Pancreas (tissue), 10 donors: ENCODE results near the gene CMTM5. TPM values are rescaled to one million over a fixed set of nuclear protein-coding genes. Genes with fewer than 3 reads are reported as not detected.

Experiments
- ATAC-seq, 4 donors: fragments of 200-7000 bp; cut with Tn5 transposase; one replicate each; pipeline versions ENCODE4 v1.8.0 to v1.9.1; 2020; ENCODE audit warnings: mild to moderate bottlenecking in 4 of 4, moderate library complexity in 4 of 4
- DNase-seq, 6 donors: peaks; one replicate each; pipeline ENCODE4 v3.0.0-alpha.2; 2020
- FAIRE-seq: peaks from 2 replicates; lab custom pipeline; 2012; peaks lifted over from hg19 to GRCh38; lab: Jason Lieb, UNC
- H3K27ac ChIP-seq, 4 donors: fragments of 200-600 bp; sonication (generic); 1 replicate in 3 of 4; 2 replicates in 1 of 4; pipeline versions ENCODE4 v1.5.0 to v1.8.0; 2020
- H3K27me3 ChIP-seq, 4 donors: fragments of 200-600 bp; one replicate each; pipeline ENCODE4 v1.8.0; 2021
- H3K36me3 ChIP-seq, 3 donors: fragments of 200-600 bp; sonication (generic) in 1 of 3; one replicate each; pipeline versions ENCODE4 v1.5.0 to v1.8.0; 2020 to 2021
- H3K4me1 ChIP-seq, 3 donors: fragments of 200-600 bp; one replicate each; pipeline ENCODE4 v1.8.0; 2021
- H3K4me3 ChIP-seq, 4 donors: fragments of 200-600 bp; sonication (generic) in 2 of 4; one replicate each; pipeline versions ENCODE4 v1.5.0 to v1.8.0; 2020 to 2021
- H3K9me3 ChIP-seq, 4 donors: fragments of 200-600 bp; one replicate each; pipeline ENCODE4 v1.8.0; 2021
- WGBS, 2 donors: extraction: QIAGEN DNeasy Blood & Tissue Kit; methylation state at CpG; one replicate each; pipeline ENCODE4 v1.1.7; 2013; 5-methylcytosine and 5-hydroxymethylcytosine counted together
- intact Hi-C, 3 donors: fragments of 100-400 bp; cut with DNase I; formaldehyde crosslinking; loops; one replicate each; pipeline versions ENCODE4 v1.11.1 to v1.14.2; 2022
- polyA plus RNA-seq, 2 donors: library from polyadenylated mRNA; stranded (reverse); fragments of 200-250 nt; gene quantifications; one replicate each; pipeline ENCODE4 v1.2.3, GENCODE V29; 2013
- total RNA-seq, 6 donors: library from RNA; stranded (reverse); fragmentation: NEBNext Ultra II Directional in 4 of 6; extraction: Animal tissue kit (Norgen Biotek cat#: 25700) in 4 of 6; gene quantifications; one replicate each; pipeline versions ENCODE4 v1.2.1 to v1.2.4, GENCODE V29; 2021 to 2023
- TF ChIP-seq, protein P1 (sequence below), 4 donors: fragments of 200-600 bp; sonication (generic) in 3 of 4; IDR thresholded peaks; one replicate each; pipeline versions ENCODE4 v1.5.0 to v1.8.0; 2021; ENCODE audit warnings: antibody characterized with exemption in 4 of 4
- donor health status: healthy with polysubstance abuse.
- donor health status: DM: no; HTN: no; CAD: no; lungs with moderate emphysema.
- donor health status: DM: no; HTN: no; CAD: no.
- donor health status: control.
- donor health status: control.
- donor health status: Bipolar disorder and iron deficiency.
- donor health status: DM: yes; HTN: yes; CAD: no.
- donor health status: DM: no; HTN: no; CAD: no.
- donor health status: DM: no; HTN: no; CAD: no.
- donor health status: DM: yes; HTN: yes; CAD: no.

Gene CMTM5
- total and polyA plus RNA-seq, 8 donors, result 0.16 to 0.53 (median 0.25) TPM; not detected in 5

DNA sequence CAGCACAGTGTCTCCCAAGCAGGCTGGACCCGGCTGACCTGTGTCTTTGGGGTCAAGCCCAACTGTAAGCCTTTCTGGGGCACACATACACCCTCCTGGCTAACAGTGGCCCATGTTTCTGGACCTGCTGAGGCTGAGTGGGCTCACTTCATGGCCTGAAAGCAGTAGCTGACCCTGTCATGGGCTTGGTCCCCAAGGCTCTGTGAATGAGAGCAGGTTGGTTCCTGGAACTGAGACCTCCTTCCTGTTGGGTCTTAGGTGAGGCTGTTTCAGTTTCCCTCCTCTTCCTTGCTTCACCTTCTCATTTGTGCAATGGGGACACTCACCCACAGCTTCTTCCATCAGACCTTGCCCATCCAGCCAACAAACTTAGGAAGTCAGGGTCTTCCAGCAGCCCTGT is 5.0 kb upstream of the CMTM5 start:
- ATAC-seq (no peak), FAIRE-seq (no peak), DNase-seq (no peak)
- H3K4me1 ChIP-seq, result no peaks in the 10 kb centered on the region
- H3K27me3 ChIP-seq, result no peaks in the 10 kb centered on the region
- no peak overlapping the region for H3K27ac ChIP-seq
- TF ChIP-seq, protein P1, sequence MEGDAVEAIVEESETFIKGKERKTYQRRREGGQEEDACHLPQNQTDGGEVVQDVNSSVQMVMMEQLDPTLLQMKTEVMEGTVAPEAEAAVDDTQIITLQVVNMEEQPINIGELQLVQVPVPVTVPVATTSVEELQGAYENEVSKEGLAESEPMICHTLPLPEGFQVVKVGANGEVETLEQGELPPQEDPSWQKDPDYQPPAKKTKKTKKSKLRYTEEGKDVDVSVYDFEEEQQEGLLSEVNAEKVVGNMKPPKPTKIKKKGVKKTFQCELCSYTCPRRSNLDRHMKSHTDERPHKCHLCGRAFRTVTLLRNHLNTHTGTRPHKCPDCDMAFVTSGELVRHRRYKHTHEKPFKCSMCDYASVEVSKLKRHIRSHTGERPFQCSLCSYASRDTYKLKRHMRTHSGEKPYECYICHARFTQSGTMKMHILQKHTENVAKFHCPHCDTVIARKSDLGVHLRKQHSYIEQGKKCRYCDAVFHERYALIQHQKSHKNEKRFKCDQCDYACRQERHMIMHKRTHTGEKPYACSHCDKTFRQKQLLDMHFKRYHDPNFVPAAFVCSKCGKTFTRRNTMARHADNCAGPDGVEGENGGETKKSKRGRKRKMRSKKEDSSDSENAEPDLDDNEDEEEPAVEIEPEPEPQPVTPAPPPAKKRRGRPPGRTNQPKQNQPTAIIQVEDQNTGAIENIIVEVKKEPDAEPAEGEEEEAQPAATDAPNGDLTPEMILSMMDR (IDR thresholded peaks at IDR 0.05), result no peak
- intact Hi-C loops, result loop anchor here in 1 of 3 donors (5.0 kb wide), 1 partner anchor 35 kb away; no protein-coding TSS in a partner anchor
- H3K4me3 ChIP-seq, result no peak overlapping the region
- no peaks in the 10 kb centered on the region for H3K36me3 ChIP-seq
- no peaks in the 10 kb centered on the region for H3K9me3 ChIP-seq
- 80 to 100% methylated on average over 1 of the region's 1 CpG for WGBS, 2 donors

DNA sequence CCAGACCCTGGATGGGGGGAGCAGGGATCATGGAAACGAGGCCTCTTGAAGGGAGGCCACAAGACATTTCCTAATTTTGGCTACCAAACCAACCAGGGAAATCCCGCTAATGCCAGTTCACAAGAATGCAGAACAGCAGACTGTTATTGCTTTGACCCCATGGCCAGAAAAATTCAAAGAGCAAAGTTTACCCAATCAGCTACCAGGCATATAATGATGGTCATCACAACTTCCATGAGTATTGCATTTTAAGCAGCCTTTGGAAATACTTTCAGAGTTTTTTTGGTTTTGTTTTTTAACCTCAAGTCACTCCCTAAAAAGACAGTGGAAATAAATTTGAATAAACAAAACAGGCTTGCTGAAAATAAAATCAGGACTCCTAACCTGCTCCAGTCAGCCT is 4.3 kb upstream of the CMTM5 start, which contains the start of gene IL25:
Gene IL25, plus strand, starts transcription at position 301 of the 400 bp plus-strand sequence.
- Histone ChIP-seq H3K36me3 (no peaks in the 10 kb centered on the region), H3K27me3 (no peaks in the 10 kb centered on the region), H3K4me1 (no peaks in the 10 kb centered on the region), H3K9me3 (no peaks in the 10 kb centered on the region), H3K4me3 (no peak within 1 kb of the TSS), H3K27ac (no peak within 1 kb of the TSS)
- DNase-seq (no peak), ATAC-seq (no peak), FAIRE-seq (no peak)
- TF ChIP-seq, protein P1 (IDR thresholded peaks at IDR 0.05), result no peak
- intact Hi-C loops, result loop anchor here in 1 of 3 donors (5.0 kb wide), 1 partner anchor 35 kb away; no protein-coding TSS in a partner anchor
- WGBS, 2 donors, result 63 to 70% methylated on average over 2 of the region's 2 CpGs

DNA sequence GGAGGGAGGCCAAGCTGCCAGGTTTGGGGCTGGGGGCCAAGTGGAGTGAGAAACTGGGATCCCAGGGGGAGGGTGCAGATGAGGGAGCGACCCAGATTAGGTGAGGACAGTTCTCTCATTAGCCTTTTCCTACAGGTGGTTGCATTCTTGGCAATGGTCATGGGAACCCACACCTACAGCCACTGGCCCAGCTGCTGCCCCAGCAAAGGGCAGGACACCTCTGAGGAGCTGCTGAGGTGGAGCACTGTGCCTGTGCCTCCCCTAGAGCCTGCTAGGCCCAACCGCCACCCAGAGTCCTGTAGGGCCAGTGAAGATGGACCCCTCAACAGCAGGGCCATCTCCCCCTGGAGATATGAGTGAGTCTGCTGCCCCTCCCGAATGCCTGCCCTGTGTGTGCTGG is 3.8 kb upstream of the CMTM5 start:
- H3K9me3 ChIP-seq, result no peaks in the 10 kb centered on the region
- TF ChIP-seq, protein P1 (IDR thresholded peaks at IDR 0.05), result no peak
- no peaks in the 10 kb centered on the region for H3K27me3 ChIP-seq
- DNase-seq (no peak), FAIRE-seq (no peak), ATAC-seq (no peak)
- 65 to 77% methylated on average over 3 of the region's 3 CpGs for WGBS, 2 donors
- no peak overlapping the region for H3K27ac ChIP-seq
- H3K4me3 ChIP-seq, result no peak overlapping the region
- H3K4me1 ChIP-seq, result no peaks in the 10 kb centered on the region
- intact Hi-C loops, result loop anchor here in 1 of 3 donors (5.0 kb wide), 1 partner anchor 36 kb away; no protein-coding TSS in a partner anchor
- H3K36me3 ChIP-seq, result no peaks in the 10 kb centered on the region

DNA sequence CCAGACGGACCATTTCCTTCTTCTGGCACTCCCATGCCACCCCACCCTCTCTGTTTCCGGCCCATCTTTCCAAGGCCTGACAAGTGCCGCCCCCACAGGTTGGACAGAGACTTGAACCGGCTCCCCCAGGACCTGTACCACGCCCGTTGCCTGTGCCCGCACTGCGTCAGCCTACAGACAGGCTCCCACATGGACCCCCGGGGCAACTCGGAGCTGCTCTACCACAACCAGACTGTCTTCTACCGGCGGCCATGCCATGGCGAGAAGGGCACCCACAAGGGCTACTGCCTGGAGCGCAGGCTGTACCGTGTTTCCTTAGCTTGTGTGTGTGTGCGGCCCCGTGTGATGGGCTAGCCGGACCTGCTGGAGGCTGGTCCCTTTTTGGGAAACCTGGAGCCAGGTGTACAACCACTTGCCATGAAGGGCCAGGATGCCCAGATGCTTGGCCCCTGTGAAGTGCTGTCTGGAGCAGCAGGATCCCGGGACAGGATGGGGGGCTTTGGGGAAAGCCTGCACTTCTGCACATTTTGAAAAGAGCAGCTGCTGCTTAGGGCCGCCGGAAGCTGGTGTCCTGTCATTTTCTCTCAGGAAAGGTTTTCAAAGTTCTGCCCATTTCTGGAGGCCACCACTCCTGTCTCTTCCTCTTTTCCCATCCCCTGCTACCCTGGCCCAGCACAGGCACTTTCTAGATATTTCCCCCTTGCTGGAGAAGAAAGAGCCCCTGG is 1.2 kb upstream of the CMTM5 start:
- Histone ChIP-seq H3K36me3 (no peaks in the 10 kb centered on the region), H3K9me3 (no peaks in the 10 kb centered on the region), H3K27me3 (no peaks in the 10 kb centered on the region), H3K4me3 (no peak overlapping the region), H3K27ac (no peak overlapping the region), H3K4me1 (peaks cover 0 to 3% (median 0%) of the 10 kb centered on the region in 3 donors)
- WGBS, 2 donors, result 83 to 85% methylated on average over 21 of the region's 21 CpGs
- intact Hi-C loops, result loop anchor here in 1 of 3 donors (5.0 kb wide), 1 partner anchor 48 kb away; no protein-coding TSS in a partner anchor
- TF ChIP-seq, protein P1 (IDR thresholded peaks at IDR 0.05), result no peak
- ATAC-seq, result no peak
- no peak for DNase-seq
- FAIRE-seq, result no peak

DNA sequence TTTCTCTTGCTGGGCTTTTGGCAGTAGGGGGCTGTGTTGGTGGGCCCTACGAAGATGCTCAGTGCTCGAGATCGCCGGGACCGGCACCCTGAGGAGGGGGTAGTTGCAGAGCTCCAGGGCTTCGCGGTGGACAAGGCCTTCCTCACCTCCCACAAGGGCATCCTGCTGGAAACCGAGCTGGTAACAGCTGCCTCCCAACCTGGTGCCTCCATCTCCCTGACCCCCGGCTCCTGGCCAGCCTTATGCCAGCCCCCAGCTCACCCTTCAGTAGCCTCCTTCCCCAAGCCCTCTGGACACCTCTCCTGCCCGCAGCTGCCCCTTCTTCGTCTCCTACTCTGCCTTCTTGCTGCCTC is 328 bp downstream of the CMTM5 start:
- no peak overlapping the region for H3K4me3 ChIP-seq
- H3K27me3 ChIP-seq, result no peaks in the 10 kb centered on the region
- H3K9me3 ChIP-seq, result no peaks in the 10 kb centered on the region
- H3K27ac ChIP-seq, result no peak overlapping the region
- no peak for FAIRE-seq
- no peak for ATAC-seq
- peaks cover 0 to 3% (median 0%) of the 10 kb centered on the region in 3 donors for H3K4me1 ChIP-seq
- intact Hi-C loops, result loop anchor here in 1 of 3 donors (5.0 kb wide), 1 partner anchor 50 kb away; no protein-coding TSS in a partner anchor
- TF ChIP-seq, protein P1 (IDR thresholded peaks at IDR 0.05), result no peak
- no peak for DNase-seq
- 66 to 75% methylated on average over 11 of the region's 11 CpGs for WGBS, 2 donors
- H3K36me3 ChIP-seq, result no peaks in the 10 kb centered on the region
